ENCODE data around the gene GSTO2.

The GSTO2 gene

GRCh38 chr10:104317269-104317710 is 48.3 kb downstream of the GSTO2 start:
- no peak for DNase-seq (ENCODE audit: insufficient read length, low spot score)
- no peak for TF ChIP-seq CTCF (IDR thresholded peaks at IDR 0.05; ENCODE audit: insufficient read depth, missing control alignments)
- FAIRE-seq, result no peak

GRCh38 chr10:104317726-104318299 is 48.8 kb downstream of the GSTO2 start:
- TF ChIP-seq CTCF (IDR thresholded peaks at IDR 0.05; ENCODE audit: insufficient read depth, missing control alignments), result no peak
- DNase-seq (ENCODE audit: insufficient read length, low spot score), result no peak
- no peak for FAIRE-seq

- FAIRE-seq (no peak), DNase-seq (ENCODE audit: insufficient read length, low spot score) (no peak)
- no peak for TF ChIP-seq CTCF (IDR thresholded peaks at IDR 0.05; ENCODE audit: insufficient read depth, missing control alignments)
Measured at GRCh38 chr10:104318326-104318725, 49.3 kb downstream of the GSTO2 start.

GRCh38 chr10:104318810-104319741 is 50.1 kb downstream of the GSTO2 start:
- TF ChIP-seq CTCF (IDR thresholded peaks at IDR 0.05; ENCODE audit: insufficient read depth, missing control alignments), result no peak
- DNase-seq (ENCODE audit: insufficient read length, low spot score), result no peak
- no peak for FAIRE-seq

GRCh38 chr10:104321226-104321625 is 52.2 kb downstream of the GSTO2 start:
- TF ChIP-seq CTCF (IDR thresholded peaks at IDR 0.05; ENCODE audit: insufficient read depth, missing control alignments), result no peak
- FAIRE-seq (no peak), DNase-seq (ENCODE audit: insufficient read length, low spot score) (no peak)

- FAIRE-seq, result no peak
- TF ChIP-seq CTCF (IDR thresholded peaks at IDR 0.05; ENCODE audit: insufficient read depth, missing control alignments), result no peak
Measured at GRCh38 chr10:104321725-104322415, 52.9 kb downstream of the GSTO2 start.

More at GRCh38 chr10:104321725-104322415, 52.9 kb downstream of the GSTO2 start:
- no peak for DNase-seq (ENCODE audit: insufficient read length, low spot score)

Data from D721Med (cell line).